Tibial artery (tissue), 4 donors: ENCODE results near the gene CLPX.

Experiments used
- DNase-seq, 2 donors: peaks; one replicate each; pipeline ENCODE4 v3.0.0-alpha.2; 2019
- H3K27ac ChIP-seq, 2 donors: fragments of 200-600 bp; sonication (generic) in 1 of 2; 1 replicate in 1 of 2; 2 replicates in 1 of 2; pipeline ENCODE4 v1.5.1; 2018 to 2019; ENCODE audit warnings: mild to moderate bottlenecking in 1 of 2
- H3K27me3 ChIP-seq, 2 donors: fragments of 200-600 bp; sonication (generic) in 1 of 2; one replicate each; pipeline versions ENCODE4 v1.5.1 to v1.6.0; 2016 to 2019
- H3K36me3 ChIP-seq, 3 donors: fragments of 200-600 bp; sonication (generic) in 2 of 3; one replicate each; pipeline ENCODE4 v1.5.1; 2016 to 2019; ENCODE audit warnings: mild to moderate bottlenecking in 2 of 3
- H3K4me1 ChIP-seq, 4 donors: fragments of 200-600 bp; sonication (generic) in 2 of 4; 1 replicate in 3 of 4; 2 replicates in 1 of 4; pipeline ENCODE4 v1.5.1; 2016 to 2019
- H3K4me3 ChIP-seq, 2 donors: fragments of 200-600 bp; sonication (generic) in 1 of 2; 1 replicate in 1 of 2; 2 replicates in 1 of 2; pipeline ENCODE4 v1.5.1; 2018 to 2019; ENCODE audit warnings: mild to moderate bottlenecking in 2 of 2
- H3K9me3 ChIP-seq, 3 donors: fragments of 200-600 bp; sonication (generic) in 1 of 3; one replicate each; pipeline ENCODE4 v1.5.1; 2016 to 2019
- intact Hi-C: fragments of 100-400 bp; cut with DNase I; formaldehyde crosslinking; loops from one replicate; pipeline ENCODE4 v1.15.0; 2023; ENCODE audit warnings: low total_unique reads
- TF ChIP-seq, protein P1 (sequence below), 2 experiments: fragments of 200-600 bp in 1 of 2; fragments of 450-650 bp in 1 of 2; IDR thresholded peaks; one replicate each; pipeline ENCODE4 v1.5.1; 2017 to 2019; ENCODE audit warnings: antibody characterized with exemption in 2 of 2, mild to moderate bottlenecking in 1 of 2, moderate library complexity in 1 of 2

The CLPX gene

DNA sequence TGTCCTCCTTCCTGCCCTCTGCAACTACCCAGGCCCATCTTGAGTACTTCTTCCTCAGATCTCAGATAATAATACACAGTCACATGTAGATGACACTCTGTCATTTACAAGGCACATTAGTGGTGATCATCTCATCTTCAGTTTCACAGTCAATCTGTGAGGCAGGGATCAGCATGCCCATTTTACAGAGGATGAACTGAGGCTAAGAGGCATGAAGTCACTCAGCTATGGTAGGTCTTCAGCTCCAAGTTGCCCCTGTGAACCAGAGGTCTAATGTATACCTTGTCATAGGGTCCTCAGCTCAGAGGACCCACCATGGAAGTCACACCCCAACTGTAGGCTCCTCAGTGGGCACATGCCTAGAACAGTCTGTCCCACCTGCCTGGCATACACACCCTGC, 30.4 kb upstream of the CLPX start:
- intact Hi-C loops: no loop called here
- Histone ChIP-seq H3K36me3 (no peaks in the 10 kb centered on the region), H3K4me3 (no peak overlapping the region), H3K4me1 (peaks cover 0 to 6% (median 0%) of the 10 kb centered on the region in 4 donors), H3K27ac (no peak overlapping the region), H3K27me3 (peaks cover 0 to 3% of the 10 kb centered on the region in 2 donors), H3K9me3 (no peaks in the 10 kb centered on the region)
- DNase-seq: no peak
- TF ChIP-seq, protein P1, sequence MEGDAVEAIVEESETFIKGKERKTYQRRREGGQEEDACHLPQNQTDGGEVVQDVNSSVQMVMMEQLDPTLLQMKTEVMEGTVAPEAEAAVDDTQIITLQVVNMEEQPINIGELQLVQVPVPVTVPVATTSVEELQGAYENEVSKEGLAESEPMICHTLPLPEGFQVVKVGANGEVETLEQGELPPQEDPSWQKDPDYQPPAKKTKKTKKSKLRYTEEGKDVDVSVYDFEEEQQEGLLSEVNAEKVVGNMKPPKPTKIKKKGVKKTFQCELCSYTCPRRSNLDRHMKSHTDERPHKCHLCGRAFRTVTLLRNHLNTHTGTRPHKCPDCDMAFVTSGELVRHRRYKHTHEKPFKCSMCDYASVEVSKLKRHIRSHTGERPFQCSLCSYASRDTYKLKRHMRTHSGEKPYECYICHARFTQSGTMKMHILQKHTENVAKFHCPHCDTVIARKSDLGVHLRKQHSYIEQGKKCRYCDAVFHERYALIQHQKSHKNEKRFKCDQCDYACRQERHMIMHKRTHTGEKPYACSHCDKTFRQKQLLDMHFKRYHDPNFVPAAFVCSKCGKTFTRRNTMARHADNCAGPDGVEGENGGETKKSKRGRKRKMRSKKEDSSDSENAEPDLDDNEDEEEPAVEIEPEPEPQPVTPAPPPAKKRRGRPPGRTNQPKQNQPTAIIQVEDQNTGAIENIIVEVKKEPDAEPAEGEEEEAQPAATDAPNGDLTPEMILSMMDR (IDR thresholded peaks at IDR 0.05): no peak

DNA sequence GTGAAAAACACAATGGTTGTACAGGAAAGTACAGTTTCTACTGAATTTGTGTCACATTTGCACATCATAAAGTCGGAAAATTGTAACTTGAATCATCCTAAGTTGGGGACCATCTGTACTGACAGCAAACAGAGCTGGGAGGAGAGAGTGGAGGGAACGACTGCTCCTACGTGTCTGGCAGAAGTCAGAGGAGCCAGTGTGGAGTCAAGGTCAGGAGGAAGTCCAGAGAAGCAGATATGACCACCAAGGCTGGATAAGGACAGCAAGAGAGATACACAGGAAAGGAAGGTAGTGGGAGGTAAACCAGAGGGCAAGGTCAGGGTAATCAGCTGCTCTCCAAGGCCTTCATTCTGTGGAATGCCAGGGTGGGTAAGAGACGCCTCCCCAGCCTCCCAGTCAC, 28.9 kb upstream of the CLPX start:
- no peaks in the 10 kb centered on the region for H3K9me3 ChIP-seq
- TF ChIP-seq, protein P1 (IDR thresholded peaks at IDR 0.05): no peak
- intact Hi-C loops: loop anchor here (5.0 kb wide), 1 partner anchor 38 kb away; no protein-coding TSS in a partner anchor

DNA sequence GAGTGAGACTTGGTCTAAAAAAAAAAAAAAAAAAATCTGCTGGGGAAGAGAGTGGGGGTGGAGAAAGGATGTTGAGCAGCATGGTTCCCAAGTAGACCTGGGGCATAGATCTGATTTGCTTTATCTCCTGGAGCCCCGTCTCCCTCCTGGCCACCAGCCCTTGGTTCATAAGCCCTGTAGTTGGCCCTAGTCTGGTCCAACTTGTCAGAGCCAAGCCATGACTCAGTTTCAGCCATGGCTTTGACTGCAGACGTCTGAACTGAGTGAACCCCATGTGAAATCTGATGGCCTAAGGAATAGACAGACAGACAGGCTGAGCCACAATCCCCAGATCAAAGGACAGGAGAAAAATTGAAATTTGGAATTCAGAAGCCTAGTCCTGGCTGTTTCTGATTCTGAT, 28.1 kb upstream of the CLPX start:
- Histone ChIP-seq H3K4me1 (peaks cover 0 to 6% (median 0%) of the 10 kb centered on the region in 4 donors), H3K4me3 (no peak overlapping the region), H3K9me3 (no peaks in the 10 kb centered on the region), H3K27me3 (peaks cover 0 to 3% of the 10 kb centered on the region in 2 donors), H3K36me3 (no peaks in the 10 kb centered on the region), H3K27ac (no peak overlapping the region)
- intact Hi-C loops: loop anchor here (5.0 kb wide), 1 partner anchor 39 kb away; no protein-coding TSS in a partner anchor
- TF ChIP-seq, protein P1 (IDR thresholded peaks at IDR 0.05): no peak
- peak; percentile 49 to 68 for DNase-seq

More for the DNA sequence above, 28.9 kb upstream of the CLPX start:
- Histone ChIP-seq H3K4me3 (no peak overlapping the region), H3K27ac (no peak overlapping the region), H3K36me3 (no peaks in the 10 kb centered on the region), H3K27me3 (peaks cover 0 to 3% of the 10 kb centered on the region in 2 donors), H3K4me1 (peaks cover 0 to 6% (median 0%) of the 10 kb centered on the region in 4 donors)
- DNase-seq: no peak

DNA sequence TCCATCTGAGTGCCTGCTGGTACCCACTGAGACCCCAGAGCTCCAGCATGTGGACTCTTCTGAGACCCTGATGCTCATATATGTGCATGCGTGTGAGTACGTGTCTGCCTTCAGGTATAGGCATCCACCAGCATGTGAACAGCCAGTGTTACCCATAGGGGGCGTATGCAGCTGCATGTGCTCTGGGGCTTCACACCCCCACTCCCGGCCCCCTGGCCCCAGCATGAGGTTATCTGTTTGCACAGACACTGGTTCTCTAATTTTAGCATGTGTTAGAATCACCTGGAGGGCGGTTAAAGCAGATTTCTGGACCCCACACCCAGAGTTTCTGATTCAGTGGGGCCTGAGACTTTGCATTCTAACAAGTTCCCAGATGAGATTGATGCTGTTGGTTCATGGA, 27.0 kb upstream of the CLPX start:
- TF ChIP-seq, protein P1 (IDR thresholded peaks at IDR 0.05): no peak
- DNase-seq: no peak
- Histone ChIP-seq H3K36me3 (no peaks in the 10 kb centered on the region), H3K27me3 (peaks cover 0 to 3% of the 10 kb centered on the region in 2 donors), H3K4me3 (no peak overlapping the region), H3K27ac (no peak overlapping the region), H3K9me3 (no peaks in the 10 kb centered on the region), H3K4me1 (peaks cover 0 to 6% (median 0%) of the 10 kb centered on the region in 4 donors)
- intact Hi-C loops: loop anchor here (5.0 kb wide), 1 partner anchor 40 kb away; no protein-coding TSS in a partner anchor

DNA sequence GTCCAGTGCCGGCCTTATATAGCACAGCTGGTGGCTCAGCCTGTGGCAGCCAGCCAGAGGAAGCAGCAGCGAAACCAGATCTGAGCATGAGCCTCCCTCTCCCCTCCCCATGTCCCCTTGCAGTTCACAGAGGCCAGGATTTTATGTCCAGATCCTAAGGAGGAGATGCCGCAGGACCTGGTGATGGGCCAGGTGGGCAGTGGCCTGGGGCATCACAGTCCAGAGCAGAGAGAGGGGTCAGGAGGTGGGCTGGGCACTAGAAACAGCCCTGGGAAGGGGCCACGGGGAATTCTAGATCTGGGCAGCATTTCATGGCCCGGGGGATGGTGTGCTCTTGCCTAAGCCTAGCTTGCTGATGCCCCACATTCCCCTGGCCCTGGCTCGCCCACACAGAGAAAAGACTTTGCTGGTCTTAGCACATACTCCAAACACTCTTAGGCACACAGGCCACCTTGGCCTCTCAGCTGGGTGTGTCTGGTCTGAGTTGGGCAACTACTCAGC, 26.4 kb upstream of the CLPX start:
- Histone ChIP-seq H3K9me3 (no peaks in the 10 kb centered on the region), H3K4me1 (peaks cover 0 to 6% (median 0%) of the 10 kb centered on the region in 4 donors), H3K4me3 (no peak overlapping the region), H3K27me3 (peaks cover 0 to 3% of the 10 kb centered on the region in 2 donors), H3K36me3 (no peaks in the 10 kb centered on the region), H3K27ac (no peak overlapping the region)
- DNase-seq: peak in 1 of 2 donors; percentile 59
- TF ChIP-seq, protein P1 (IDR thresholded peaks at IDR 0.05): no peak
- intact Hi-C loops: loop anchor here (5.0 kb wide), 1 partner anchor 41 kb away; no protein-coding TSS in a partner anchor
